ENCODE results near the gene SLC6A8.

The SLC6A8 gene

DNA sequence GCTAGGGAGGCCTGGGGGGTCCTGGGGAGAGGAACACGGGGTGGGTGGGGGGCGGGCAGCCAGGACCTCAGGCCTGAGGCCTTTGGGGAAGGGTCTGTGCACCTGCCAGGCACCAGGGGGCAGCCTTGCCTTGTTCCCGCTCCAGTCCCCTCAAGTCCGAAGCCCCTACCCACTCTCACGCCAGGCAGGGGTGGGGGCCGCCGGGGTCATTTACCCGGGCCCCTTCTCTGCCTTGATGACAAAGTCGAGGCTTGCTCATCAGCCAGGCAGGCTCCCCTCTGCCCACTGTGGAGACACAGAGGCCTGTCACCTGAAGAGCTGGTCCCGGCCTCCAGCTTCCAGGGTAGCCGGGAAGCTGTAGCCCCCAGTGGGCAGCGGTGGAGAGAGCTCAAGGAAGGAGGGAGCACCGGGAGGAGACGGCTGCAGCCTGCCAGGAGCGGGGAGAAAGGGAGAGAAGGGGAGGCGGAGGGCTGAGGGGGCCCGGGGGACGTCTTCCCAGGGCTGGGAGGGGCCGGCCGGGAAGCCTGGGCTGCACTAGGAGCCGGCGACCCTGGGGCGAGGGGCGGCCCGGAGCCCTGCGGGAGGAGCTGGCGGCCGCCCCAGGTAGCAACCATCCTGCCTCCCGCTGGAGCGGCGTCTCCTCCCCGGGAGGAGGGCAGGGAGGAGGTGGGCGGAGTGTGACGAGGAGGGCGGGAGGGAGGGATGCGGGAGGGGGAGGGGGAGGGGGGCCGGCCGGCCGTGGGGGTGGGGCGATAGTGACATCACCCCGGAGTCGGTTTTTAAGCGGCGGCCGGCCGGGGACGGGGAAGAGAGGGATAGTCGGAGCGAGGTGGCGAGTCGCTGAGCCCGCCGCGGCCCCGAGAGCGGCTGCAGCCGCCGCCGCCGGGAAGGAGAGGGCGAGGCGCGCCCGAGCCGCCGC, at the start of gene SLC6A8:
Gene SLC6A8 (plus strand): TSS at position 806 of the 919 bp plus-strand sequence. CDS start 649 bp downstream, outside the sequence.
- peak in 1 of 2 experiments; percentile 32 for DNase-seq (ENCODE audit: low read depth in 2 of 2)

GRCh38 chrX:153638041-153638371, 49.7 kb upstream of the SLC6A8 start:
- no peak for DNase-seq (ENCODE audit: low read depth in 2 of 2)

DNA sequence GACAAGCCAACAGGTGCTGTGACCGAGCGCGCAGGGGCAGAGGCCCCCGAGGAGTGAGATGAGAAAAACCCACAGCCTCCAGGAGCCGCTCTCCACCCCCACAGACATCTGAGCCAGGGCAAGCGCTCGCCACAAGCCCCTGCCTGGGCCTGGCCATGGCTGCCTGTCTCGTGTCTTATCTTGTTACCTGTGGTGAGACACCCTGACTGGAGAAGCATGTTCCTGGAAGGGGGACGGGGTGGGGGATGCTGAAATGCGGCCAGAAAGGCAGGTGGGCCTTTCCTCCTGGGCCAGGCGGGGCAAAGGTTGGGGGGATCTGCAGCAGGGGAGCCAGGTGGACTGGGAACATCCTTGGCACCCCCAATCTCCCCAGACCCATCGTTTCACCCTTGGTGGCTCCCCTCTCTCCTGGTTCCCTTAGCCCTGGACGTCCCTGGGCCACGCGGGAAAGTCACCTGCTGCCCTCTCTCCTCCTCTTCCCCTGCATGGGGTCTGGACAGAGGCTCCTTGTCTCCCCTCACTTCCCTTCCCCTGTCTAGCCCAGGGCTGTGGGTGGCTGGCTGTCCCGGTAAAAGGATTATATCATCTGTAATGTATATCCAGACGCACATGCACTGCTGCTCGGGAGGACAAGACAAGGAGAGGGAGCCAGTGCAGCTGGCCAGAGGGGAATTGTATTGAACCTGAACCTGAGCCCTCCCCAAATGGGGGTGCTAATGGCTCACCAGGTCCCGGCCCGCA, 49.1 kb upstream of the SLC6A8 start:
- no peak for DNase-seq (ENCODE audit: low read depth in 2 of 2)

GRCh38 chrX:153639177-153640044, 48.3 kb upstream of the SLC6A8 start:
- DNase-seq (ENCODE audit: low read depth in 2 of 2), result no peak

- no peak for DNase-seq (ENCODE audit: low read depth in 2 of 2)
These were observed 47.6 kb upstream of the SLC6A8 start for GRCh38 chrX:153640045-153640686.

DNA sequence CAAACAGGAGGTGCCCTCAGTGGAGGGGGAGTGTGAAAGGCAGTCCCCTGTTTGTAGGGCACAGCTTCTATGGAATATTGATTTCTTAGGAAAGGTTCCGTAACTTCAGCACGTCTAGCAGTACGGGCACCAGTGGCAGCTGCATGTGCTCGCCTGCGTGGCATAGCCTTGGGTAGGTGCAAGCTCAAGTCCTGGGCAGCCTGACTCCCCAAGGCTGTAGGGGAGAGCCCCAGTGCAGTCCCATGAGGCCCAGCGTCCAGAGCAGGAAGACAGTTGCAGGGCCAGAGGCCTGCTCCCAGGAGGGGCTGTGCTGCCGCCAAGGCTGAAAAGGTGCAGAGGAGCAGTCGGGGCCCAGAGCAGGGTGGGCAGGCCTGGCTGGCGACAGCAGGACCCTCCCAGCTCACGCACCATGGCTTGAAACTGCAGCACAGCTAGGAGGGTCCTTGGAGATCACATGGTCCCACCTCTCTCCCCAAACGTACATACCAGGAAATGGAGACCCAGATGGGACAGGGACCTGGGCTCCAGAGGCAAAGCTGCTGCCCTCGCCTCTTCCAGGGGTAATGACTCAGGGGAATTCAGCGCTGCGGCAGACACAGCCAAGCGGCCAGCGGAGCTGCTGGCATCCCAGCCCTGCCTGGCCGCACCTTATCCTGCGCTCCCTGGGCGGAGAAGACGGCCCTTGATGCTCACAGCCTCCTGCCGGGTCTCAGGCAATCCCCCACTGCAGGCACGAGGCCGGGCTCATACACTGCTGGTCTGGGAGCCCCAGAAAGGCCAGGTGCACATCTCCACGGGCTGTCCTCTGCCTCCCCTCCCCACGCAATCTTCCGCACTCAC, 46.8 kb upstream of the SLC6A8 start:
- no peak for DNase-seq (ENCODE audit: low read depth in 2 of 2)

DNA sequence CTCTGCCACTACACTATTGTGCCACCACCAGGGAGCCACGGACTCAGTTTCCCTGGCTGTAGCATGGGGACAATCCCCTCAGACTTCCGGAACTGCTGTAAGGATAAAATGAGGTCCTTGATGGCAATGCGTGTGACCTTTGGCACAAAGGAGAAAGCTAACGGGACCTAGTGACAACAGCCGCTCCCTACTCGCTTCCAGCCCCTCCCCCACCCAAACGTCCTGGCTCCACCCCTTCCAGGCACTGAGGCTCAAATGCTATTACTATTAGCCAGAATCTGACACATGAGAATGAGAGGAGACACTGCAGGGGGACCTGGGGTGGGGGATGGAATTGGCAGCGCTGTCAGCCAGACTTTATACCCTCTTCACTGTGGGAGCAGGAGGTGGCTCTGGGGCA, 46.1 kb upstream of the SLC6A8 start:
- no peak for DNase-seq (ENCODE audit: low read depth in 2 of 2)

GRCh38 chrX:153642051-153642654, 45.6 kb upstream of the SLC6A8 start:
- DNase-seq (ENCODE audit: low read depth in 2 of 2), result no peak

DNA sequence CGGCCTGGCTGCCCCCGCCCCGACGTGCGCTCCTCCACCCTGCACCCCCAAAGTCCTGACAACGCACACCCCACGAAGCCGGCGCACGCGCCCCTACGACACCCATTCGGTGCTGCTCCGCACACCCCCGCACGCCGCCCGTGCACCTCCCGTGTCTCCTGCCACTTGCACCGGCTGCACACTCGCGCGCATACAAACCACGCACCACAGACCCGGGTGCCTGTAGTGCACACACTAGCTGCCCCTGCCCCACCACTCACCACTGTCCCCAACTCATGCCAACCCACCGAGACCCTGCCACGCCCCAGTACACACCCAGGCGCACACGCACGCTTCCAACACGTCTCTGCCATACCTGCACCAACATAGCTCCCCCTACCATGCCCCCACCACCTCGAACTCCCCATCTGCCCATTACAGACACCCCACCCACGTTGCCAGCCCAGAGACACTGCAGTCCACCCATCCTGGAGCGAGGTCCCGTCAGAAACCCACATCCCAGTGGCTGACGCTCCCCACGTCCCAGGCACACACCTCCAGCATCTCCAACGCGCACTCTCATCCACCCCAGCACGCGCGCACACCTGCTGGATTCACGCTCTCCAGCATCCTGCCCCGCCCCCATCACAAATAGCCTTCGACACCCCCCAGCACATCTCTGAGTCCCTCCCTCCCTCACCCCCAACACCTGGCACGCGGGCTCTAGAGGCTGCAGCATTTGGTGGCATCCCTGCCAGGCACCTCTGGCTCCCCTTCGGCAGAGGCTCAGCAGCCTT, 44.9 kb upstream of the SLC6A8 start:
- DNase-seq (ENCODE audit: low read depth in 2 of 2), result no peak

- DNase-seq (ENCODE audit: low read depth in 2 of 2), result no peak
These were observed 44.0 kb upstream of the SLC6A8 start for GRCh38 chrX:153643431-153644351.

GRCh38 chrX:153644356-153645125, 43.2 kb upstream of the SLC6A8 start:
- DNase-seq (ENCODE audit: low read depth in 2 of 2), result no peak

GRCh38 chrX:153645151-153645550, 42.6 kb upstream of the SLC6A8 start:
- DNase-seq (ENCODE audit: low read depth in 2 of 2), result no peak

DNA sequence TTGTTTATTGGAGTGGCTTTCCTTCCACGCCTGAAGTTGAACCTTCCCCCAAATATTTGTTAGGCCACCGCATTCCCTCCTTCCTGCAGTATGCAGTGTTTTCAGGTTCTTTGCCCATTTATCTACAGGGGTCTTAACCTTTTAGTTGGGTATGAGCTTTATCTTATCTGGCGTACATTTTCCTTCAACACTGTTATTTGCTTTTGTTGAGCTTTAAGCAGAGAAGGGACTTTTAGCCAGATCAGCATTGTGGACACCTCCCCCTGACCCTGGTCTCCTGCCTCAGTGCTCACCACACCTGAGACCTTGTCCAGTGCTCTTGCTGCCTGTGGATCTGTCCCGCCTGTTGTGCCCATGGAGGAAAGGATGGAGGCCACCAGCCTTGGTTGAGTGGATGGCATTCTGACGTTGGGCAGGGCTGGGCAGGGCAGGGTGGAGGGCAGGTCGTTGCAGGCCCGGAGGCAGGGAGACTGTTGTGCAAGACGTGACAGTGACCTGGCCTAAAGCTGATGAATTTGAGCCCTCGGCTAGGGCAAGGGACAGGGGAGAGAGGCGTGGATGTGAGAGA, 41.7 kb upstream of the SLC6A8 start:
- DNase-seq (ENCODE audit: low read depth in 2 of 2), result no peak

DNA sequence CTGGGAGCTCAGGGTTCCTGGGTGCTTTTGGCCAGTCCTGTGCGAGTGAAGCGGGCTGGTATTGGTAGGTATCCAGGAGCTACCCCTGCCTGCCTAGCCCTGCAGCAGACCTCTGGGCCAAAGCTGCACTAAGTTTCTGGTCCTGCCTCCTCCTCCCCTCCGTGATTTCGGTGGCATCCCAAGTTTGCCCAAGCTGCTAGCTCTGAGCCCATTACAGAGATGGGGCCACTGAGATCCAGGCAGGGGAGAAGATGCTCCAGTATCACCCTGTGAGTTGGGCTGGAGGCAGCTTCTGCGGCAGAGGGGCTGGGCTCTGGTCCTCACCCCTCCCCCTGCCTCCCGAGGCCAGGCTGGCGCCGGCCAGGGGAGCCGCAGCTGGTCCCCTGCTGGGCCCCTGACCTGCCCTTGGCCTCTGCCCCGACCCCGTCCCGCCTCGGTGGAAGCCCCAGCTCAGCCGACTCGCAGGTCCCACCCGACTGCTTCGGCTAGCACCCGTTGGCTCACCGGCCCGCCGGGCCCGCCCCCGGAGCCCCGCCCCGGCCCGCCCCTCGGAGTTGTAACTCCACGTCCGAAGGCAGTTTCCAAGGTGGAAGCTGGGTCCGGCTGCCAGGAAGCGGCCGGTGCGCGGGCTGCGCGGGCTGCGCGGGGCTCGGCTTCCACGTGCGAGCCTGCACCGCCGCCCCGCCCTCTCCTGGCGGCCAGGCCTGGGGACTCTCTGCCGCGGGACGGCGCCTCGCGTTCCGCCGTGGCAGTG, 40.9 kb upstream of the SLC6A8 start, which contains the start of gene DUSP9:
Gene DUSP9 (plus strand): TSS at position 584 of the 754 bp plus-strand sequence. CDS start 751 bp downstream, outside the sequence.
- DNase-seq (ENCODE audit: low read depth in 2 of 2), result no peak

GRCh38 chrX:153647461-153648357, 40.0 kb upstream of the SLC6A8 start:
- no peak for DNase-seq (ENCODE audit: low read depth in 2 of 2)
